ENCODE results near the gene MAB21L4.
A peak's percentile ranks its signal among the peaks of the same experiment; 100 is the strongest.

Gene MAB21L4

GRCh38 chr2:240864475-240864874 is 31.5 kb downstream of the MAB21L4 start:
- TF ChIP-seq CTCF (IDR thresholded peaks at IDR 0.05; ENCODE audit: low read depth, low read length, missing control alignments): no peak
- no peak overlapping the region for H3K4me3 ChIP-seq (ENCODE audit: low read depth, low read length)
- no peak for DNase-seq (ENCODE audit: low read depth)
- in situ Hi-C loops (cut with HindIII; ENCODE audit: low sequenced_read_pairs): no loop called here

GRCh38 chr2:240861547-240861946 is 34.4 kb downstream of the MAB21L4 start:
- TF ChIP-seq CTCF (IDR thresholded peaks at IDR 0.05; ENCODE audit: low read depth, low read length, missing control alignments): no peak
- DNase-seq (ENCODE audit: low read depth): no peak
- no peak overlapping the region for H3K4me3 ChIP-seq (ENCODE audit: low read depth, low read length)
- in situ Hi-C loops (cut with HindIII; ENCODE audit: low sequenced_read_pairs): no loop called here

GRCh38 chr2:240858871-240859270 is 37.1 kb downstream of the MAB21L4 start:
- in situ Hi-C loops (cut with HindIII; ENCODE audit: low sequenced_read_pairs): no loop called here
- no peak for DNase-seq (ENCODE audit: low read depth)
- H3K4me3 ChIP-seq (ENCODE audit: low read depth, low read length): no peak overlapping the region
- no peak for TF ChIP-seq CTCF (IDR thresholded peaks at IDR 0.05; ENCODE audit: low read depth, low read length, missing control alignments)

- in situ Hi-C loops (cut with HindIII; ENCODE audit: low sequenced_read_pairs): no loop called here
- H3K4me3 ChIP-seq (ENCODE audit: low read depth, low read length): no peak overlapping the region
- TF ChIP-seq CTCF (IDR thresholded peaks at IDR 0.05; ENCODE audit: low read depth, low read length, missing control alignments): no peak
- DNase-seq (ENCODE audit: low read depth): no peak
Observed at GRCh38 chr2:240858321-240858720, 37.6 kb downstream of the MAB21L4 start.

GRCh38 chr2:240857039-240858008 is 38.6 kb downstream of the MAB21L4 start:
- TF ChIP-seq CTCF (IDR thresholded peaks at IDR 0.05; ENCODE audit: low read depth, low read length, missing control alignments): no peak
- in situ Hi-C loops (cut with HindIII; ENCODE audit: low sequenced_read_pairs): no loop called here
- DNase-seq (ENCODE audit: low read depth): no peak

GRCh38 chr2:240856151-240856980 is 39.6 kb downstream of the MAB21L4 start:
- TF ChIP-seq CTCF (IDR thresholded peaks at IDR 0.05; ENCODE audit: low read depth, low read length, missing control alignments): peak; percentile 16
- in situ Hi-C loops (cut with HindIII; ENCODE audit: low sequenced_read_pairs): no loop called here
- no peak for DNase-seq (ENCODE audit: low read depth)
- no peak overlapping the region for H3K4me3 ChIP-seq (ENCODE audit: low read depth, low read length)

More at GRCh38 chr2:240857039-240858008, 38.6 kb downstream of the MAB21L4 start:
- H3K4me3 ChIP-seq (ENCODE audit: low read depth, low read length): no peak overlapping the region
